ENCODE measurements around the gene GP2. TPM values are rescaled to one million over a fixed set of nuclear protein-coding genes. Genes with fewer than 3 reads are reported as not detected.
"Not testable (repeated sequence)": the region's sequence is repeated elsewhere in the genome, so short reads cannot be mapped to it uniquely, and the experiment has no call there.

Gene GP2
- total RNA-seq, 1 experiment from 2014 or later: not detected

DNA sequence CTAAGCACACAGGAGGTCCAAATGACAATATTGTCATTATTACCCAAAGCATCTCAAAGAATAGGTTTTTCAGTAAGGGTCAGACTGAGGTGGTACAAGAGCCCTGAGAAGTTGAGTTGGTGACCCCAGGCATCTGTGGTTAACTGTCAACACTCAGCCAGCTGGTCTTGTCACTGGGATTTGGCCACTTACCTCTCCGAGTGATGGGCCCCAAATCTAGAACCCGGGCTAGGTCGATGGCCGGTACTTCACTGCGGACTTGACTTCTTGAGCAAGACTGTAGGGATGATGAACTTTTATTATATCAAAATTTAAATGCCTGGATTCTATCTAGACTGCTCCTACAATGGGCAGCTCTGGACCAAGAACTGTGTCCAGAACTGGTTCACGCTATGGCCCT, 11.5 kb downstream of the GP2 start:
- Mint-ChIP-seq H3K9me3 (ENCODE audit: low read depth, unreplicated experiment) (peaks cover 2% of the 10 kb centered on the region), H3K27ac (ENCODE audit: unreplicated experiment) (no peak overlapping the region), H3K4me3 (ENCODE audit: low read depth, unreplicated experiment) (no peak overlapping the region), H3K4me1 (ENCODE audit: low read depth, unreplicated experiment) (no peaks in the 10 kb centered on the region), H3K36me3 (ENCODE audit: insufficient read depth, unreplicated experiment) (no peaks in the 10 kb centered on the region), H3K27me3 (ENCODE audit: unreplicated experiment) (peaks cover 61% of the 10 kb centered on the region)
- intact Hi-C loops (cut with micrococcal nuclease; ENCODE audit: unreplicated experiment): no loop called here
- DNase-seq: no peak
- no peak for TF ChIP-seq CTCF (IDR thresholded peaks at IDR 0.05; ENCODE audit: unreplicated experiment)
- no TSS peak for BruUV-seq (replicated peaks)
- CTCF ChIA-PET: no interaction called here

DNA sequence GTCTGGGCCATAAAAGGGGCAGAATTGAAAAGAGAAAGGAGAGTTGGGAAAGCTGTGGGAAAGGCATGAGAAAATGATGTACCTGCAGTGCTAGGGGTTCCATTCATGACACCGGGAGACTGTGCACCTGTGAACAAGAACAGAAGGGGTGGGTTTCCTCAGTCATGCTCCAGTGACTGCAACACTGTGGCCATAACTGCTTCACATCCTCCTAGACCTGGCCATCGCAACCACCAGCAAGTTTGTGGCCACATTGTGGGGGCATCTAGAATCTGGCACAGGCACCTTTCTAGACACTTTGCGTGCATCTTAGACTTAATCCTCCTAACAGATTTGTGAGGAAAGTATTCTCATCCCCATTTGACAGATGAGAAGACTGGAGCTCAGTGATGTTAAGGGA, 12.7 kb downstream of the GP2 start:
- TF ChIP-seq CTCF (IDR thresholded peaks at IDR 0.05; ENCODE audit: unreplicated experiment): no peak
- CTCF ChIA-PET: interaction anchor here (0.7 to 1.0 kb wide), 2 partner anchors 9 to 104 kb away, joined by 3 to 7 read pairs; no protein-coding TSS in a partner anchor
- Mint-ChIP-seq H3K27me3 (ENCODE audit: unreplicated experiment) (peaks cover 69% of the 10 kb centered on the region), H3K9me3 (ENCODE audit: low read depth, unreplicated experiment) (peaks cover 2% of the 10 kb centered on the region), H3K4me1 (ENCODE audit: low read depth, unreplicated experiment) (no peaks in the 10 kb centered on the region), H3K4me3 (ENCODE audit: low read depth, unreplicated experiment) (no peak overlapping the region), H3K27ac (ENCODE audit: unreplicated experiment) (no peak overlapping the region), H3K36me3 (ENCODE audit: insufficient read depth, unreplicated experiment) (no peaks in the 10 kb centered on the region)
- no TSS peak for BruUV-seq (replicated peaks)
- no peak for DNase-seq
- intact Hi-C loops (cut with micrococcal nuclease; ENCODE audit: unreplicated experiment): no loop called here

GRCh38 chr16:20313741-20314140, 13.6 kb downstream of the GP2 start:
- Mint-ChIP-seq H3K4me1 (ENCODE audit: low read depth, unreplicated experiment) (no peaks in the 10 kb centered on the region), H3K4me3 (ENCODE audit: low read depth, unreplicated experiment) (no peak overlapping the region), H3K9me3 (ENCODE audit: low read depth, unreplicated experiment) (peaks cover 2% of the 10 kb centered on the region), H3K27me3 (ENCODE audit: unreplicated experiment) (peaks cover 70% of the 10 kb centered on the region), H3K36me3 (ENCODE audit: insufficient read depth, unreplicated experiment) (no peaks in the 10 kb centered on the region), H3K27ac (ENCODE audit: unreplicated experiment) (no peak overlapping the region)
- TF ChIP-seq CTCF (IDR thresholded peaks at IDR 0.05; ENCODE audit: unreplicated experiment): no peak
- DNase-seq: no peak
- CTCF ChIA-PET: interaction anchor here (1.0 to 2.0 kb wide), 2 partner anchors 10 to 13 kb away, joined by 3 to 5 read pairs; no protein-coding TSS in a partner anchor
- intact Hi-C loops (cut with micrococcal nuclease; ENCODE audit: unreplicated experiment): no loop called here
- no TSS peak for BruUV-seq (replicated peaks)

- H3K9me3 Mint-ChIP-seq (ENCODE audit: low read depth, unreplicated experiment); H3K36me3 Mint-ChIP-seq (ENCODE audit: insufficient read depth, unreplicated experiment); H3K4me1 Mint-ChIP-seq (ENCODE audit: low read depth, unreplicated experiment); DNase-seq; H3K4me3 Mint-ChIP-seq (ENCODE audit: low read depth, unreplicated experiment); BruUV-seq (replicated peaks); H3K27ac Mint-ChIP-seq (ENCODE audit: unreplicated experiment); intact Hi-C loops (cut with micrococcal nuclease; ENCODE audit: unreplicated experiment): not testable (repeated sequence)
- CTCF ChIA-PET: interaction anchor here (2.0 kb wide), 1 partner anchor 12 kb away, joined by 5 read pairs; no protein-coding TSS in a partner anchor
- H3K27me3 Mint-ChIP-seq (ENCODE audit: unreplicated experiment): peaks cover 77% of the 10 kb centered on the region
These were observed 14.7 kb downstream of the GP2 start for GRCh38 chr16:20312536-20313095.

DNA sequence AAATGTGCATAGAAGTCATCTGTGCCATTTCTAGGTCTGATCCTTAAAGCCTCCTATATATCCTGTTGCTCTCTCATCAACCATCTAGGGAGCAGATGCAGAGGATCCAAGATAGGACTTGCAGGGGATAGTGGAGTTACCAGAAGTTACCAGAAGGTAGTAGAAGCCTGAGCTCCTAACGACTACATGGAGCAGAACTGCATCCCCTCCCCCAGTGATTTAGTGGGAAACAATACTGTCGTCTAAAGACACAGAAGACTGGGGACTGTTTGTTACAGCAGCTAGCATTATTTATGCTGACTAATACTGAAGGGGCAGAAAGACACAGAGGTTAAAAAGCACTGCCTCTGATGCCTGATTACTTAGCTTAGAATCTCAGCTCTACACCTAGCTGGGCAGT, 15.8 kb downstream of the GP2 start:
- intact Hi-C loops (cut with micrococcal nuclease; ENCODE audit: unreplicated experiment): no loop called here
- no peak overlapping the region for H3K4me3 Mint-ChIP-seq (ENCODE audit: low read depth, unreplicated experiment)
- CTCF ChIA-PET: interaction anchor here (2.0 kb wide), 1 partner anchor 11 kb away, joined by 5 read pairs; no protein-coding TSS in a partner anchor
- TF ChIP-seq CTCF (IDR thresholded peaks at IDR 0.05; ENCODE audit: unreplicated experiment): no peak
- no TSS peak for BruUV-seq (replicated peaks)
- H3K27ac Mint-ChIP-seq (ENCODE audit: unreplicated experiment): no peak overlapping the region
- no peak for DNase-seq
- no peaks in the 10 kb centered on the region for H3K4me1 Mint-ChIP-seq (ENCODE audit: low read depth, unreplicated experiment)
- H3K9me3 Mint-ChIP-seq (ENCODE audit: low read depth, unreplicated experiment): peaks cover 2% of the 10 kb centered on the region
- H3K27me3 Mint-ChIP-seq (ENCODE audit: unreplicated experiment): peaks cover 76% of the 10 kb centered on the region
- no peaks in the 10 kb centered on the region for H3K36me3 Mint-ChIP-seq (ENCODE audit: insufficient read depth, unreplicated experiment)

Data from Calu3 (cell line).